ENCODE data around the gene SPDYE16.
"Not testable (repeated sequence)": the region's sequence is repeated elsewhere in the genome, so short reads cannot be mapped to it uniquely, and the experiment has no call there.

SPDYE16 gene

DNA sequence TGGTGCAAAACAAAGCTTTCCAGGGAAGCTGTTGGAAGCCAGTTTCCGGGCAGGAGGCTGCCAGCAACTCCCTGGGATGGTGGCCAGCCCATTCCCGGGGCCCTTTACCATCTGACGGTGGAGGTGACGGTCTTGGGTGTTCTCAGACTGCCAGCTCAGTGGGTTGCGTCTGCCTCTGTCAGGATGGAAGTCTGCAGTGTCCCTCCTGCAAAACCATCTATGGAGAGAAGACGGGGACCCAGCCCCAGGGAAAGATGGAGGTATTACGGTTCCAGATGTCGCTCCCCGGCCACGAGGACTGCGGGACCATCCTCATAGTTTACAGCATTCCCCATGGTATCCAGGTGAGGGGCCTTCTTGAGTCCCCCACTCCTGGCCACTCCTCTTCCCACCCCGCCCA, 39.9 kb downstream of the SPDYE16 start:
- not testable (repeated sequence) for DNase-seq

DNA sequence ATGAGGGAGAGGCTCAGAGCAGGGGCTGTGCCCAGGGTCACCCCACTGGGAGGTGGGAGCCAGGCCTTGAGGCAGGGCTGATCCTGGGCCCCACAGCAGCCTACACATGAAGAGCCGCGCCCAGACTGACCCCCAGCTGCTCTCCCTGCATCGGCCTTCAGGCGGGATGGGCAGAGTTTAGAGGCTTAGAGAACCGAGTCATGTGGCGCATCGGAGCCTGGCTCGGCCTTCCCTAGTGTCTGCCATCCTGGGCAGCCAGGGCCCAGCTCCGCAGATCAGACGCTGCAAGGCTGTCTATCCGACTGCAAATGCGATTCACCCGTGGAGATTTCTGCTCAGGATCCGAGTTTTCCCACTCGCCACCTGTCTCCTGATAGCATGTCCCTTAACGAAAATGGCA, 40.3 kb downstream of the SPDYE16 start:
- DNase-seq = not testable (repeated sequence)

DNA sequence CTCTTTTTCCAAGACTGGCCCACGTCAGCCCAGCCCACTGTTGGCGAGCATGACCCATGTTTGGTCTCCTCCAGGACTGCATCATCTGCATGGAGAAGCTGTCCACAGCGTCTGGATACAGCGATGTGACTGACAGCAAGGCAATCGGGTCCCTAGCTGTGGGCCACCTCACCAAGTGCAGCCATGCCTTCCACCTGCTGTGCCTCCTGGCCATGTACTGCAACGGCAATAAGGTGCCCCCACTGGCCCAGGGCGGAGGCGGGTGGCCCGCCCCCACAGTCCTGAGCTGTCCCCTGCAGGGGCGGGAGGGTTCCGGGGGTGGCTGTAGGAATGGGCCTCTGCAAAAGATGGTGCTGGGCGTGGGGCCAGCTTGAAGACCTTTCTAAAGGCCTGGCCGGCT, 40.9 kb downstream of the SPDYE16 start:
- not testable (repeated sequence) for DNase-seq

DNA sequence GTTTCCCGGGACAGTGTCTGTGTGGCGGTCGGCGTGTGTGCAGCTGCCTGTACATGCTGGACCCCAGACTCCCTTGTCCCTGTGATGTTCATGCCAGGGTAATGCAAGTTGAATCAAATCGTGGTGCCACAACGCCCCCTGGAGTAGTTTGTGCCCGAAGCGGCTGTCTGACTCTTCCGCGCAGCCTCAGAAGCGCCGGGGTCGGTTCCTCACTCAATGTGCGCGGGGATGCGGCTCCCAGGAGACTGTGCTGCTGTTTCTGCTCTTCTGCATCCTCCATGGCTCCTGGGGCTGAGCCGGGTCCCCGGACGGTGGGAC, 43.2 kb downstream of the SPDYE16 start:
- DNase-seq = not testable (repeated sequence)

DNA sequence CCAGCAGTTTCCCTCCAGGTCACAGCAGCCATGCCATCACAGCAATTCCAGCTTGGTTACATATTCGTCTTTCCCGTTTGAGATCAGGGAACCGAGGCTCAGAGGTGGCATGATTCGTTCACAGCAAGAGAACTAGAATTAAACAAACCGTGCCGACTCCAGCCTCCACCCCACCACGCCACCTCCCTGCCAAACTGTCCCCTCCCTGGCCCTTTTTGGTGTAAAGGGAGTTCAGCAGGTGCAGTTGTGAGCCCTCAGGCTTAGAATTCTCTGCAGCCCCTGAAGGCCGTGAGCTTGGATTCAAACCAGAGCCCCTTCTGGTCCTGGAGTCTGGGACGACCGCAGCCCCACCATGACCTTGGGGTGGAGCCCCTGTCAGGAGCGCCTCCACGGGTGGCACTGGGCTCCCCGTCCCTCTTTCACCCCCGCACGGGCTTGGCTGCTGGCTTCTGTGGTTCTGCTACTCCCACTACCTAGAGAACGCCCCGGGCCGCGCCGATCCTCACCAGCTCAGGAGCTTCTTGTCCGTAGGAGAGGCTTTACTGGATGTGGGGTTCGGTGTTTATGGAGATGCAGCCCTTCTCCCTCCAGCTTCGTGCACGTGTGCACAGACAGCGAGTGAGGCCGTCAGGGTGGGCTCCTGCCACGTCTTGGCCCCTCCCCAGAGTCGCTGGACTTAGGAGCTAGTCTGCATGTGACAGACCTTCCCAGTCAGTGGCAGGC, 43.7 kb downstream of the SPDYE16 start:
- DNase-seq = not testable (repeated sequence)

DNA sequence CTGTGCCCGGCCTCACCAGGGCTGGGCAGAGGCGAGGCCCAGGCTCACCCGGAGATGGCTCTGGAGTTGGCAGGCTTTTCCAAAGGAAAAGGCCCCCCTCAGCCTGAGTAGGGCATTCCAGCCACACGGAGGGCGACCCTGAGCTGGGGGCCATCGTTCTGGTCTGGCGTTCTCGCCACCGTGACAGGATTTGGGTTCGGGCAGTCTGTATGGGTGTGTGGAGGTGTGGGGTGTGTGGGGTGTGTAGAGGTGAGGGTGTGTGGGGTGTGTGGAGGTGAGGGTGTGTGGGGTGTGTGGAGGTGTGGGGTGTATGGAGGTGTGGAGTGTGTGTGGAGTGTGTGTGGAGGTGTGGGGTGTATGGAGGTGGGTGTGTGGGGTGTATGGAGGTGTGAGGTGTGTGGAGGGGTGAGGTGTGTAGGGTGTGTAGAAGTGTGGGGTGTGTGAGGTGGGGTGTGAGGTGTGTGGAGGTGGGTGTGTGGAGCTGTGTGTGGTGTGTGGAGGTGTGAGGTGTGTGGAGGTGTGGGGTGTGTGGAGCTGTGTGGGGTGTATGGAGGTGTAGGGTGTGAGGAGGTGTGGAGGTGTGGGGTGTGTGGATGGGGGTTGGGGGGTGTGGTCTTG, 44.4 kb downstream of the SPDYE16 start:
- DNase-seq = not testable (repeated sequence)

DNA sequence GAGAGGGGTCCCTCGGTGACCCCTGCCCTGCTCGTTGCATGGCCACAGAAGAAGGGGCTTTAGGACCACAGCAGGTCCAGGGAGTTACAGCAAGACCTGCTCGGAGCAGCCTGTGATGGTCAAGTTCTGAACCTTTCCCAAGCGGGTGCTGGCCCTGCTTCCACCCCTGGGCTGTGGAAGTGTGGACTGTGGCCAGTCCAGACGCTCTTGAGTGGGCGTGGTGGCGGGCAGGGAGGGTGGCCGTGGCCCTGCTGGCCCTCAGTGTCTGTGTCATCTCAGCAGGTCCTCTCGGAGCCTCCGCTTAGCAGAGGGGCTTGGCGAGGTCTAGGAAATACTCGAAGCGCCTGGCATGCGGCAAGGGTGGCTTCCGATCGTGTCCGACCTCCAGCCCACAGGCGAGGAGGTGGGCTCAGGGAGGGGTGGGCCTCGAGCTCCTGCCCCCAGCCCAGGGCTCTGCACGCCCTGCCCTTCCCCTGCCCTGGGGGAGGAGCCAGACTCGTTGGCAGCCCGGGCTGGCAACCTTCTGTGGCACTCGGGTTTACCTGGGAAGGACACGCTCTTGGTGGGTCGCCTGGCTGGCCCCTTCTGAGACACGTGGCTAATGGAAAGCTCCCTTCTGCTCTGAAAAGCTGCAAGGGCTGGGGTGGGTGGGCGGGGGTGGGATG, 45.0 kb downstream of the SPDYE16 start:
- DNase-seq = not testable (repeated sequence)

DNA sequence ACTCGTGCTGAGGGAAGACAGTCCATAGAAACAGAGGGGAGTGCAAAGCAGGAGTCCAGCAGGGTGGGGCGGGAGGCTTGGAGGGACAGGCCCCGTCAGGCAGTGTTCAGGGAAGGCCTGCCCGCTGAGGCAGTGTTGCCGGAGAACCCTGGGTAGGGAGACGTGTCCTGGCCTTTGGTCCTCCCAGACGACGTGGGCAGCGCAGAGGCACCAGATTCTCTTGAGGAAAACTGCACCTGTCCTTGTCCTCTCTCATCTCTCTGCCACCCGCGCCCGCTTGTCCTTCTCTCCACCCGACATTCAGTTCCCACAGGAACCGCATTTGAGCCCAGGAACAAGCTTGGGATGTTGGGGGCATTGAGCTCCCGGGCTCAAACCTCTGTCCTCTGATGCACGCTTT, 47.4 kb downstream of the SPDYE16 start:
- not testable (repeated sequence) for DNase-seq

DNA sequence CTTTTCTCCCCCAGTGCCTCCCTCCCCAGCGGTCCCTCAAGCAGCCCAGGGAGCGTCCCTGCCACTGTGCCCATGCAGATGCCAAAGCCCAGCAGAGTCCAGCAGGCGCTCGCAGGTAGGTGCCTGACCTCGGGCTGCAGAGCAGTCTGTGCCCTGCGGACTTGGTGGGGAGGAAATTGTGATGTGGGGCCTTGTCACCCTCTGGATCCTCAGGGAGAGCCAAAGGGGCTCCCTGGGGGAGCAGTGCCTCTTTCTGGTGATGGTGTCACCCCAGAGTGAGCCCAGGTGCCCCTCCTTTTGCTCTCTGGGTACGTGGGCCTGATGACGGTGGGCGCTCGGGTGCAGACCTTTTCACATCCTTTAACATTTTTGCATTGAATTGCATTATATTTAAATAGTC, 51.0 kb downstream of the SPDYE16 start:
- DNase-seq = not testable (repeated sequence)

DNA sequence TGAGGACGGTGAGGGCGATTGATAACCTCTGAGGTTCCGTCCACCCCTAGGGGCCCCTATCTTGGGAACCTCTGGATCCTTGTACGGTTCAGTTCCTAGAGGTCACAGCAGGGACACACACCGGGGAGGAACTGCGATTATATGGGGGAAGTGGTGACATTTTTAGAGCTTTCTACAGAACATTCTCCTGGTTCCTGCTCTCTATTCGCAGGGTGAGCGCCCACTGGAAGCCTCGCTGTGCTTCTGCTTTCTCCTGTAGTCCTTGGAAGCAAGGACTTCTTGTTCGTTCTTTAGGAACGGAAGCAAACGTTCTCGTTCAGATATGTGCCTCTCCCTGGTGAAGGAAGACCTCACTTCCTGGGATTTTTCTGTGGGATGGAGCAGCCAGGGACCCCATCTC, 55.1 kb downstream of the SPDYE16 start:
- DNase-seq = not testable (repeated sequence)

DNA sequence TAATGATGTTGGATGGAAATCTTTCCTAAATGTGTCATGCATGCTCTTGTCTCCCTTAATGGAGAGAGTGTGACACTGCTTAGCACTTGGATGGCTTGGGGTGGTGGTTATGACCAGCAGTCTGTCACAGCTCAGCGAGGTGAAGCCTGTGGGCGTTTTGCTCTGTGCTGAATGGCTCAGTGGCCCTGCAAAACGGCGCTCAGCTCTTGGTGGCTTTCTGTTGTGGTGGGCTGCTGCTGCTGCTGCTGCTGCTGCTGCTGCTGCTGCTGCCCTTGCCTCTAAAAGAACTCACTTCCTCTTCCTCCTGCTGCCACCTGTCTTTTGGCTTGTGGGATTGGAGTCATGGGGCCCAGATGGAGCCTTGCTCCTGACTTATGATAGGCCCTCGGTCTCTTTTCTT, 56.5 kb downstream of the SPDYE16 start:
- not testable (repeated sequence) for DNase-seq

DNA sequence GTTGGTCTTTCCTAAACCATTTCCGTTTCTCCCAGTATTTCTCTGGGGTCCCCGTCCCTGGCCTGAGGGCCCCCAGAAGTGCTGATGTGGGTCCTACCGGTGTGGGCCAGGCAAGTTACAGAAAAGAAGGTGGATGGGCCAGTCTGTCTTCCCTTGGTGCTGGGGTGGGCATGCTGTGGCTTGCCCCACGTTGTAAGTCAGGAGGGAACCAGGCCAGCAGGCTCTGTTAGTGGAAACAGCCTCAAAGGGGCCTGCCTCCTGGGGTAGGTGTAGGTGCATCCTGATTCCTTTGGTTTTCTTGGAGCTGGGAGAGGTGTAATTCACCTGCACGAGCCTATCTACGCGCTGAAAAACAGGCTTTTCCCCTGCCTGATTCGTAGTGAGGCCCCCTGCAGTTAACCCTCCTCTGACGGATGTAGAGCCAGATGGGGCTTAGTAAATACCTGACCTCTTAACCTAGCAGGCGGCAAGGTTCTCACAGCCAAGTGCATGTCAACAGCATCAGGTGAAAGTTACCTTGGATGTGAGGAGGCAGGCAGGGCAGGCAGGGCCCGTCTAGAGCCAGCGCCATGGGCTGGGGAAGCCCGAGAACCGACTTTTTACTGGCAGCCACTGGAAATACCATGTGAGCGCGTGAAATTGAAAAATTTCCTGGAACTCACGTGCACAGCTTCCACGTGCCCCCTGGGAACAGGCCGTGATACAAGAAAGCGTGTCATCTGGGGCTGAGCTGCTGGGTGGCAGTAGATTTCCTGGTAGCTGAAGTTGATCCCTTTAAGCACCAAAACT, 57.1 kb downstream of the SPDYE16 start:
- not testable (repeated sequence) for DNase-seq

DNA sequence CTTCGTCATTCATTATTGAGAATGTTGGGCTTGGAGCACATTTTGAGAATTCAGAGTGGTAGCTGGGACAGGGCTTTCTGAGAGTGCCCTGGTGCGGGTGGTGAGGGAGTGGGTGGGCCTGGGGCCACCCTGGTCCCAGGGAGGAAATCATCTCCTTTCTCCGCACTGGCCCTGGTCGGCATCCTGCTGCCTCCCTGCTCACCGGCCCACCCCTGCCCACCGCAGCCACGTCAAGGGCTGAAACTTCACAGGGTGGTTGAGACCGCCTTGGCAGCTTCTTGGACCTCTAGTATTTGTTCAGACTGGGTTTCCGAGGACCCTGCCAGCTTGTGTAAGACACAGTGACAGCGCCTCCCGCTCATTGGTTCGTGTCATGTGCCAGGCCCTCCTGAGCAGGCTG, 58.6 kb downstream of the SPDYE16 start:
- not testable (repeated sequence) for DNase-seq

DNA sequence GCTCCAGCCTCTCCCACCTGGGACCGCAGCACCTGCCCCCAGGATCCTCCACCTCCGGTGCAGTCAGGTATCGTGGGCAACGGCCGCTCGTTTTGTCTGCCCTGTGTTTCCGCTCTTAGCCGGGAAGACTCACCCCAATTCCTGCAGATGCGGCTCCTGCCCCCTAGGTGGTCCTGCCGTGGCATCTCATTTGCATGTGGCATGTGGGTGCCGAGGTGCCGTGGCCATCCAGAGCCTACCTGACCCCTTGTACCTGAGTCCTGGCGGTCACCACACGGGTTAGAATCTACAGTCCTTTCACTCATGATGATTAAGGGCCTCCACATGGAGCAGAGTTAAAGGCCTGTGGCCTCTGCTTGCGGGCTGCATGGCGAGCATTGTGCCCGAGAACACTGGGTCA, 60.0 kb downstream of the SPDYE16 start:
- DNase-seq = not testable (repeated sequence)

DNA sequence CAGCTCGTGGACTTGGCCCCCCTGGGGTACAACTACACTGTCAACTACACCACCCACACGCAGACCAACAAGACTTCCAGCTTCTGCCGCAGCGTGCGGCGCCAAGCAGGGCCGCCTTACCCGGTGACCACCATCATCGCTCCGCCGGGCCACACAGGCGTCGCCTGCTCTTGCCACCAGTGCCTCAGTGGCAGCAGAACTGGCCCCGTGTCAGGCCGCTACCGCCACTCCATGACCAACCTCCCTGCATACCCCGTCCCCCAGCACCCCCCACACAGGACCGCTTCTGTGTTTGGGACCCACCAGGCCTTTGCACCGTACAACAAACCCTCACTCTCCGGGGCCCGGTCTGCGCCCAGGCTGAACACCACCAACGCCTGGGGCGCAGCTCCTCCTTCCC, 60.4 kb downstream of the SPDYE16 start:
- DNase-seq = not testable (repeated sequence)

All from T1000 (cell line).